B cell (primary cell): ENCODE data around the gene VWA1. TPM values are rescaled to one million over a fixed set of nuclear protein-coding genes. Genes with fewer than 3 reads are reported as not detected.

Source experiments
- ATAC-seq: fragments of 200-7000 bp; cut with Tn5 transposase; one replicate; pipeline ENCODE4 v1.10.0; 2021; ENCODE audit warnings: low read depth, mild to moderate bottlenecking, moderate number of reproducible peaks, moderate library complexity
- CTCF ChIA-PET: fragments of 350-600 bp; sonication (Branson Sonifier 250); formaldehyde crosslinking; loops from one replicate; lab custom pipeline; 2021; ENCODE audit warnings: antibody characterized with exemption, inconsistent platforms; lab: Charles Lee
- POLR2A ChIA-PET: fragments of 350-600 bp; sonication (Branson Sonifier 250); formaldehyde crosslinking; loops from one replicate; lab custom pipeline; 2021; ENCODE audit warnings: antibody characterized with exemption; lab: Charles Lee
- DNase-seq: peaks from one replicate; pipeline ENCODE4 v3.0.0; 2013
- H2AFZ ChIP-seq: 2 replicates; pipeline ENCODE4 v1.6.1; 2012; ENCODE audit warnings: mild to moderate bottlenecking, low read depth, low read length; ENCODE audit not compliant: insufficient read depth, poor library complexity, severe bottlenecking
- H3K27ac ChIP-seq, 2 donors: 1 replicate in 1 of 2; 2 replicates in 1 of 2; pipeline ENCODE4 v1.5.1; 2012 to 2013; ENCODE audit warnings: low read length in 2 of 2, mild to moderate bottlenecking in 2 of 2, moderate library complexity in 1 of 2
- H3K27me3 ChIP-seq, 4 experiments: fragments of 200-600 bp in 1 of 4; sonication (generic) in 1 of 4; replicated peaks in 1 of 4; 1 replicate in 2 of 4; 2 replicates in 2 of 4; pipeline versions ENCODE4 v1.6.1 to v1.7.0; 2013 to 2016; ENCODE audit warnings: low read length in 3 of 4, mild to moderate bottlenecking in 2 of 4, mixed read lengths in 1 of 4, moderate library complexity in 1 of 4; ENCODE audit not compliant: insufficient read depth in 4 of 4, control insufficient read depth in 3 of 4; ENCODE audit errors: control extremely low read depth in 1 of 4
- H3K36me3 ChIP-seq, 2 experiments: replicated peaks in 1 of 2; 1 replicate in 1 of 2; 2 replicates in 1 of 2; pipeline versions ENCODE4 v1.6.1 to v1.7.1; 2013; ENCODE audit warnings: low read length in 1 of 2; ENCODE audit not compliant: insufficient read depth in 2 of 2, control insufficient read depth in 1 of 2; ENCODE audit errors: control extremely low read depth in 1 of 2, extremely low read depth in 1 of 2
- H3K4me1 ChIP-seq, 2 donors: fragments of 200-600 bp in 1 of 2; sonication (generic) in 1 of 2; 1 replicate in 1 of 2; 2 replicates in 1 of 2; pipeline versions ENCODE4 v1.5.1 to v1.6.1; 2013 to 2017; ENCODE audit warnings: low read length in 2 of 2; ENCODE audit not compliant: control insufficient read depth in 2 of 2, insufficient read depth in 2 of 2
- H3K4me2 ChIP-seq: replicated peaks from 2 replicates; pipeline ENCODE3; 2012; ENCODE audit warnings: mild to moderate bottlenecking, low read depth, low read length; ENCODE audit not compliant: poor library complexity, severe bottlenecking
- H3K4me3 ChIP-seq, 5 experiments: fragments of 200-600 bp in 1 of 5; sonication (generic) in 1 of 5; 1 replicate in 3 of 5; 2 replicates in 2 of 5; pipeline versions ENCODE4 v1.5.1 to v1.7.0; 2011 to 2016; ENCODE audit warnings: low read length in 4 of 5, mild to moderate bottlenecking in 4 of 5, low read depth in 2 of 5, control low read depth in 1 of 5, moderate library complexity in 1 of 5; ENCODE audit not compliant: insufficient read depth in 1 of 5; ENCODE audit errors: control extremely low read depth in 1 of 5, extremely low read depth in 1 of 5
- H3K79me2 ChIP-seq: fragments of 200-600 bp; sonication (generic); one replicate; pipeline ENCODE4 v1.6.0; 2016; ENCODE audit warnings: low read length; ENCODE audit not compliant: control insufficient read depth, insufficient read depth
- H3K9ac ChIP-seq: fragments of 200-600 bp; sonication (generic); 2 replicates; pipeline ENCODE4 v1.6.1; 2017; ENCODE audit warnings: mild to moderate bottlenecking, low read length, moderate library complexity
- H3K9me3 ChIP-seq, 3 donors: one replicate each; pipeline versions ENCODE4 v1.6.1 to v1.7.1; 2013; ENCODE audit warnings: low read length in 2 of 3; ENCODE audit not compliant: control insufficient read depth in 2 of 3, insufficient read depth in 1 of 3; ENCODE audit errors: control extremely low read depth in 1 of 3
- H4K20me1 ChIP-seq: 2 replicates; pipeline ENCODE4 v1.6.0; 2012; ENCODE audit warnings: mild to moderate bottlenecking, low read length; ENCODE audit not compliant: insufficient read depth, control insufficient read depth, poor library complexity, severe bottlenecking
- H3K27ac Mint-ChIP-seq: one replicate; pipeline ENCODE4 v1.8.0; 2021; ENCODE audit warnings: mixed read lengths
- H3K27me3 Mint-ChIP-seq: one replicate; pipeline ENCODE4 v1.8.0; 2021; ENCODE audit warnings: mixed read lengths
- H3K4me1 Mint-ChIP-seq: one replicate; pipeline ENCODE4 v1.8.0; 2021; ENCODE audit warnings: mixed read lengths
- H3K4me3 Mint-ChIP-seq: one replicate; pipeline ENCODE4 v1.8.0; 2021; ENCODE audit warnings: mixed read lengths
- H3K9me3 Mint-ChIP-seq: one replicate; pipeline ENCODE4 v1.8.0; 2022; ENCODE audit warnings: mixed read lengths; ENCODE audit not compliant: insufficient read depth
- CTCF ChIP-seq: fragments of 200-600 bp; IDR thresholded peaks from one replicate; pipeline ENCODE4 v1.8.0; 2022; ENCODE audit warnings: antibody characterized with exemption, mild to moderate bottlenecking
- EZH2 ChIP-seq: IDR thresholded peaks from 2 replicates; pipeline ENCODE4 v1.6.1; 2012; ENCODE audit warnings: borderline replicate concordance, low read depth, mild to moderate bottlenecking, moderate library complexity, low read length; ENCODE audit not compliant: insufficient read depth, poor library complexity, severe bottlenecking
- WGBS: methylation state at CpG from one replicate; pipeline ENCODE4 v1.1.5; 2013; ENCODE audit warnings: missing lambda C conversion rate; ENCODE audit not compliant: insufficient coverage; 5-methylcytosine and 5-hydroxymethylcytosine counted together
- intact Hi-C: fragments of 100-400 bp; cut with micrococcal nuclease; formaldehyde crosslinking; loops from one replicate; pipeline ENCODE4 v1.10.0; 2022
- polyA plus RNA-seq: library from polyadenylated mRNA; depleted of rRNA; stranded (reverse); fragments of >200 nt; gene quantifications from 2 replicates; pipeline ENCODE4 v1.2.3, GENCODE V29; 2012
- total RNA-seq, 2 donors: library from RNA; stranded (reverse); fragments of 120-200 nt in 1 of 2; gene quantifications; 1 replicate in 1 of 2; 2 replicates in 1 of 2; pipeline versions ENCODE4 v1.2.3 to v1.2.4, GENCODE V29; 2013 to 2022

Gene VWA1
- total and polyA plus RNA-seq, 2 donors (not counting 1 experiment from before 2014, with no cell fraction given) = 0.09 TPM; not detected in 1

DNA sequence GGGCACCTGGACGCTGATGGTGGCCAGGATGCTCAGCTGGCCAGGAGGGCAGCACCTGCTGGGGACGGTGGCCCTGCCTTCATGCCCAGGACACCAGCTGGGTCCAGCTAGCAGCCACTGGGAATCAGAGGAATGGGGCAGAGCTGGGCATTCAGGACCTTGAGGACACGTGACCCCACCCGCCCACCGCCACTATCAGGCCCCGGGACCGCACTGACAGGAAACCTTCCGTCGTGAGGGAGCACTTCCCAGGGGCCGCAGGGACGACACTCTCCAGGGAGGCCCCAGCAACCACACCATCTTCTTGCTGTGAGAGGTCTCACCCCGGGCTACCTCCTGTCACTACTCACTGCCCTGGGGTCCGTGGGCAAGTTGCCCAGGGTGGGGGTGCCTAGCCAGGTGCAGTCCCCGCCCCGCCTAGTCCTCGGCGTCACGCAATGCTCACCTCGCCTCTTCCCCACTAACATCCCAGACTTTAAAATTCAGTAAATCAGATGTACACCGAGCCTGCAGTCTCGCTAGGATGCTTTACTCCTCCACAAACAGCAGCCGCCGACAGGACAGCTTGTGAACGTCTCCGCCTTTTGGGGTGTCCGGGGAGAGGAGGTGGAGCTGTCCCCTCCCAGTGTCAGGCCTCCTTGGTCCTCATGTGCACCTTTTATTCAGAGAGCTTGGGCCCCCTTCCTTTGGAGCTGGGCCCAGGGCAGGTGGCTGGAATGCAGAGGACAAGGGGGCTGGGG is 4.9 kb downstream of the VWA1 start:
- Histone ChIP-seq H2AFZ (no peak overlapping the region), H3K4me1 (peaks cover 13 to 20% of the 10 kb centered on the region in 2 donors), H3K36me3 (no peaks in the 10 kb centered on the region), H3K4me2 (peak overlapping the region; percentile 14), H3K4me3 (no peak overlapping the region), H3K27me3 (peaks cover 0 to 39% (median 18%) of the 10 kb centered on the region in 4 experiments), H3K27ac (no peak overlapping the region), H3K9ac (no peak overlapping the region), H3K79me2 (no peaks in the 10 kb centered on the region), H4K20me1 (no peaks in the 10 kb centered on the region), H3K9me3 (peaks cover 0 to 7% (median 0%) of the 10 kb centered on the region in 3 donors)
- TF ChIP-seq EZH2 = no peak
- TF ChIP-seq CTCF = no peak
- ChIA-PET POLR2A (no interaction called here), CTCF (interaction anchor here (0.6 to 2.5 kb wide), 8 partner anchors 10 to 457 kb away, joined by 3 to 9 read pairs (median 4); partner anchors contain the start of gene MRPL20)
- Mint-ChIP-seq H3K4me1 (peaks cover 8% of the 10 kb centered on the region), H3K27me3 (peaks cover 18% of the 10 kb centered on the region), H3K4me3 (no peak overlapping the region), H3K9me3 (no peaks in the 10 kb centered on the region), H3K27ac (peak overlapping the region; percentile 20)
- WGBS = 91% methylated on average over 19 of the region's 26 CpGs
- no peak for ATAC-seq
- no peak for DNase-seq
- intact Hi-C loops = loop anchor here (2.0 kb wide), 1 partner anchor 34 kb away; the partner anchor contains the start of gene MRPL20
